WTC11 (cell line): ENCODE data around the gene CFAP99.

ENCODE experiments used
- CBFB ChIP-seq: sonication (generic); formaldehyde crosslinking; IDR thresholded peaks from 2 replicates; pipeline ENCODE4 v1.8.1; 2022; ENCODE audit warnings: mild to moderate bottlenecking, low read depth, missing genetic modification reagents
- CTCF ChIP-seq: fragments of 200-600 bp; IDR thresholded peaks from 2 replicates; pipeline ENCODE4 v1.8.0; 2022; ENCODE audit warnings: antibody characterized with exemption
- FOXP1 ChIP-seq: sonication (generic); formaldehyde crosslinking; IDR thresholded peaks from 2 replicates; pipeline ENCODE4 v1.8.0; 2022; ENCODE audit warnings: missing genetic modification reagents, mild to moderate bottlenecking, moderate library complexity, borderline replicate concordance
- FOXP4 ChIP-seq: sonication (generic); formaldehyde crosslinking; IDR thresholded peaks from 2 replicates; pipeline ENCODE4 v1.8.0; 2022; ENCODE audit warnings: mild to moderate bottlenecking, missing genetic modification reagents
- IRF1 ChIP-seq: sonication (generic); formaldehyde crosslinking; IDR thresholded peaks from 2 replicates; pipeline ENCODE4 v1.8.0; 2023; ENCODE audit warnings: missing genetic modification reagents
- JUN ChIP-seq: sonication (generic); formaldehyde crosslinking; IDR thresholded peaks from 2 replicates; pipeline ENCODE4 v1.8.0; 2023; ENCODE audit warnings: mild to moderate bottlenecking, missing genetic modification reagents
- MAX ChIP-seq: sonication (generic); formaldehyde crosslinking; IDR thresholded peaks from 2 replicates; pipeline ENCODE4 v1.8.0; 2022; ENCODE audit warnings: mild to moderate bottlenecking, missing genetic modification reagents
- NR1H2 ChIP-seq: sonication (generic); formaldehyde crosslinking; IDR thresholded peaks from 2 replicates; pipeline ENCODE4 v1.9.0; 2021; ENCODE audit warnings: mild to moderate bottlenecking, moderate library complexity, missing genetic modification reagents
- ZMAT4 ChIP-seq: fragments of 250-450 bp; sonication (Bioruptor Pico); IDR thresholded peaks from 2 replicates; pipeline ENCODE4 v1.9.0; 2021; ENCODE audit warnings: mild to moderate bottlenecking

GRCh38 chr4:2486981-2487380 lies 68.2 kb downstream of the CFAP99 start:
- TF ChIP-seq CBFB (CRISPR knock-in tag): no peak
- no peak for TF ChIP-seq CTCF
- no peak for TF ChIP-seq JUN (CRISPR knock-in tag)
- TF ChIP-seq MAX (CRISPR knock-in tag): no peak
- TF ChIP-seq NR1H2 (CRISPR knock-in tag): no peak
- no peak for TF ChIP-seq FOXP1 (CRISPR knock-in tag)
- no peak for TF ChIP-seq FOXP4 (CRISPR knock-in tag)
- no peak for TF ChIP-seq IRF1 (CRISPR knock-in tag)
- no peak for TF ChIP-seq ZMAT4 (CRISPR knock-in tag)
